ENCODE data around the gene PCDHGA6. TPM values are rescaled to one million over a fixed set of nuclear protein-coding genes. Genes with fewer than 3 reads are reported as not detected.

PCDHGA6 gene
- total RNA-seq, 1 experiment from 2014 or later, result 0.07 TPM

DNA sequence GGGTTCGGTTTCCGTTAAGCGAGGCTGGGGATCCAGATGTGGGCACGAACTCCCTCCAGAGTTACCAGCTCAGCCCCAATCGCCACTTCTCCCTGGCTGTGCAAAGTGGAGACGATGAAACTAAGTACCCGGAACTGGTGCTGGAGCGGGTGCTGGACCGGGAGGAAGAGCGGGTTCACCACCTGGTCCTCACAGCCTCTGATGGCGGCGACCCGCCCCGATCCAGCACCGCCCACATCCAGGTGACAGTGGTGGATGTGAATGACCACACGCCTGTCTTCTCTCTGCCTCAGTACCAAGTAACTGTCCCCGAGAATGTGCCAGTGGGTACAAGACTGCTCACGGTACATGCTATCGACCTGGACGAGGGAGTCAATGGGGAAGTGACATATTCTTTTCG, 9.7 kb downstream of the PCDHGA6 start:
- H3K9ac ChIP-seq (ENCODE audit: low read length), result no peak overlapping the region
- H3K4me1 ChIP-seq (ENCODE audit: control insufficient read depth in 1 of 2, insufficient read depth in 2 of 2, low read length in 2 of 2), result no peaks in the 10 kb centered on the region
- DNase-seq (ENCODE audit: low read depth, low spot score), result no peak
- CTCF ChIA-PET, result no interaction called here
- H3K4me3 ChIP-seq (replicated peaks in 1 of 2; ENCODE audit: low read depth in 1 of 2, low read length in 2 of 2), result no peak overlapping the region
- H3K36me3 ChIP-seq (ENCODE audit: control insufficient read depth in 1 of 2, insufficient read depth in 2 of 2, low read length in 2 of 2), result no peaks in the 10 kb centered on the region
- no peaks in the 10 kb centered on the region for H3K79me2 ChIP-seq (ENCODE audit: insufficient read depth, low read length)
- H3K9me2 ChIP-seq (ENCODE audit: insufficient read depth), result no peaks in the 10 kb centered on the region
- POLR2A ChIA-PET, result no interaction called here
- no peak overlapping the region for H3K4me2 ChIP-seq (ENCODE audit: low read length)
- no TSS peak for BruUV-seq (replicated peaks)
- intact Hi-C loops (cut with micrococcal nuclease), result no loop called here
- TF ChIP-seq JUND (IDR thresholded peaks at IDR 0.05), result no peak
- TF ChIP-seq SP1 (IDR thresholded peaks at IDR 0.05; ENCODE audit: low read depth), result no peak
- no peak for TF ChIP-seq CBX3 (IDR thresholded peaks at IDR 0.05; ENCODE audit: low read depth)
- no peak for TF ChIP-seq ZNF274 (IDR thresholded peaks at IDR 0.05; ENCODE audit: low read depth, low read length)
- no peak for TF ChIP-seq EZH2 (IDR thresholded peaks at IDR 0.05)
- TF ChIP-seq POLR2AphosphoS5 (IDR thresholded peaks at IDR 0.05; ENCODE audit: low read depth, low read length), result no peak
- TF ChIP-seq RAD21 (IDR thresholded peaks at IDR 0.05; ENCODE audit: low read depth), result no peak
- TF ChIP-seq, protein P1, sequence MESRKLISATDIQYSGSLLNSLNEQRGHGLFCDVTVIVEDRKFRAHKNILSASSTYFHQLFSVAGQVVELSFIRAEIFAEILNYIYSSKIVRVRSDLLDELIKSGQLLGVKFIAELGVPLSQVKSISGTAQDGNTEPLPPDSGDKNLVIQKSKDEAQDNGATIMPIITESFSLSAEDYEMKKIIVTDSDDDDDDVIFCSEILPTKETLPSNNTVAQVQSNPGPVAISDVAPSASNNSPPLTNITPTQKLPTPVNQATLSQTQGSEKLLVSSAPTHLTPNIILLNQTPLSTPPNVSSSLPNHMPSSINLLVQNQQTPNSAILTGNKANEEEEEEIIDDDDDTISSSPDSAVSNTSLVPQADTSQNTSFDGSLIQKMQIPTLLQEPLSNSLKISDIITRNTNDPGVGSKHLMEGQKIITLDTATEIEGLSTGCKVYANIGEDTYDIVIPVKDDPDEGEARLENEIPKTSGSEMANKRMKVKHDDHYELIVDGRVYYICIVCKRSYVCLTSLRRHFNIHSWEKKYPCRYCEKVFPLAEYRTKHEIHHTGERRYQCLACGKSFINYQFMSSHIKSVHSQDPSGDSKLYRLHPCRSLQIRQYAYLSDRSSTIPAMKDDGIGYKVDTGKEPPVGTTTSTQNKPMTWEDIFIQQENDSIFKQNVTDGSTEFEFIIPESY (IDR thresholded peaks at IDR 0.05; ENCODE audit: extremely low read depth, insufficient replicate concordance, low read length), result no peak
- TF ChIP-seq EGR1 (IDR thresholded peaks at IDR 0.05; ENCODE audit: low read depth), result no peak
- TF ChIP-seq CTCF (IDR thresholded peaks at IDR 0.05 in 2 of 3, conservative IDR thresholded peaks at IDR 0.05 in 1 of 3; ENCODE audit: borderline replicate concordance in 1 of 3, insufficient read depth in 1 of 3, low read depth in 2 of 3, low read length in 2 of 3), result no peak
- TF ChIP-seq ZFX (IDR thresholded peaks at IDR 0.05), result no peak
- no peak for TF ChIP-seq ELF1 (IDR thresholded peaks at IDR 0.05; ENCODE audit: borderline replicate concordance, low read depth)
- TF ChIP-seq SIN3A (IDR thresholded peaks at IDR 0.05; ENCODE audit: low read depth), result no peak
- no peak for TF ChIP-seq TCF7L2 (IDR thresholded peaks at IDR 0.05; ENCODE audit: borderline replicate concordance, extremely low read depth, insufficient read depth, insufficient read length)
- TF ChIP-seq CEBPB (IDR thresholded peaks at IDR 0.05; ENCODE audit: low read depth), result no peak
- no peaks in the 10 kb centered on the region for H4K20me1 ChIP-seq (ENCODE audit: insufficient read depth)
- H3K27ac ChIP-seq (ENCODE audit: low read depth, low read length), result no peak overlapping the region
- no peaks in the 10 kb centered on the region; a peak in 2 of 4 replicates for H3K9me3 ChIP-seq (ENCODE audit: control insufficient read depth in 1 of 2, insufficient read depth in 1 of 2, low read depth in 1 of 2, low read length in 2 of 2)
- ATAC-seq, result no peak
- H2AFZ ChIP-seq (ENCODE audit: low read depth, low read length, poor library complexity, severe bottlenecking), result no peak overlapping the region
- RAD21 ChIA-PET (ENCODE audit: low non-redundant PET in 1 of 2, low total read pairs in 2 of 2, uncharacterized antibody in 2 of 2, unreplicated experiment in 2 of 2), result no interaction called here
- H3K27me3 ChIP-seq (ENCODE audit: insufficient read depth, low read length), result no peaks in the 10 kb centered on the region
